Tibial nerve (tissue), 4 donors: ENCODE results near the gene IGSF6.

Source experiments
- EP300 ChIP-seq, 2 donors: sonication (generic); formaldehyde crosslinking; IDR thresholded peaks; one replicate each; pipeline ENCODE4 v1.6.1; 2017; ENCODE audit warnings: antibody characterized with exemption in 2 of 2, mild to moderate bottlenecking in 1 of 2
- POLR2A ChIP-seq, 2 donors: fragments of 450-650 bp; IDR thresholded peaks; one replicate each; pipeline ENCODE4 v1.6.1; 2017; ENCODE audit warnings: antibody characterized with exemption in 2 of 2, mild to moderate bottlenecking in 2 of 2, moderate library complexity in 2 of 2
- TF ChIP-seq, protein P1 (sequence below), 5 experiments: fragments of 200-600 bp in 3 of 5; fragments of 450-650 bp in 2 of 5; sonication (generic) in 3 of 5; IDR thresholded peaks; one replicate each; pipeline ENCODE4 v1.5.1; 2016 to 2019; ENCODE audit warnings: antibody characterized with exemption in 5 of 5, mild to moderate bottlenecking in 3 of 5, moderate library complexity in 2 of 5

DNA sequence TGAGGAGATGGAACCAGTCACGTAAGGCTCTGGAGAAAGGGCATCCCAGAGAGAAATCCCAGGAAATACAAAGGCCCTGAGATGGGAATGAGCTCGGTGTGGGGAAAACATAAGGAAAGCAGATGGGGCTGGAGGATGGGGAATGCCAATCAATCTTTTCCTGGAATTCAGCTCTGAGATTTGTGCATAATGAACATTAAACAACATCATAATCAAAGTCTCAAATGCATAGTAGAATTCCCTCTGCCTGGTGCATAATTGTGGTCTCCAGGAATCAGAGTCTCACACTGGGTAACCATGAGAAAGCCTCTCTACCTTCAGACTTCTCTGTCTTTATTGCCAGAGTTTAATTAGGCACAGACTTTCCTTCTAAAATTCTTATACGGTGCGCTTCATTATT lies 42.2 kb upstream of the IGSF6 start:
- TF ChIP-seq, protein P1, sequence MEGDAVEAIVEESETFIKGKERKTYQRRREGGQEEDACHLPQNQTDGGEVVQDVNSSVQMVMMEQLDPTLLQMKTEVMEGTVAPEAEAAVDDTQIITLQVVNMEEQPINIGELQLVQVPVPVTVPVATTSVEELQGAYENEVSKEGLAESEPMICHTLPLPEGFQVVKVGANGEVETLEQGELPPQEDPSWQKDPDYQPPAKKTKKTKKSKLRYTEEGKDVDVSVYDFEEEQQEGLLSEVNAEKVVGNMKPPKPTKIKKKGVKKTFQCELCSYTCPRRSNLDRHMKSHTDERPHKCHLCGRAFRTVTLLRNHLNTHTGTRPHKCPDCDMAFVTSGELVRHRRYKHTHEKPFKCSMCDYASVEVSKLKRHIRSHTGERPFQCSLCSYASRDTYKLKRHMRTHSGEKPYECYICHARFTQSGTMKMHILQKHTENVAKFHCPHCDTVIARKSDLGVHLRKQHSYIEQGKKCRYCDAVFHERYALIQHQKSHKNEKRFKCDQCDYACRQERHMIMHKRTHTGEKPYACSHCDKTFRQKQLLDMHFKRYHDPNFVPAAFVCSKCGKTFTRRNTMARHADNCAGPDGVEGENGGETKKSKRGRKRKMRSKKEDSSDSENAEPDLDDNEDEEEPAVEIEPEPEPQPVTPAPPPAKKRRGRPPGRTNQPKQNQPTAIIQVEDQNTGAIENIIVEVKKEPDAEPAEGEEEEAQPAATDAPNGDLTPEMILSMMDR (IDR thresholded peaks at IDR 0.05) = no peak
- TF ChIP-seq POLR2A (IDR thresholded peaks at IDR 0.05) = no peak
- TF ChIP-seq EP300 (IDR thresholded peaks at IDR 0.05) = no peak
